GM18907 (cell line): ENCODE measurements around the gene ATPAF1.
"Not testable (repeated sequence)": the region's sequence is repeated elsewhere in the genome, so short reads cannot be mapped to it uniquely, and the experiment has no call there.

Source experiments
- ATAC-seq: cut with Tn5 transposase; IDR thresholded peaks from one replicate; pipeline ENCODE4 v1.9.1; 2021; ENCODE audit warnings: mild to moderate bottlenecking, moderate library complexity; ENCODE audit not compliant: unreplicated experiment

ATPAF1 gene

GRCh38 chr1:46681333-46682034 lies 13.3 kb upstream of the ATPAF1 start:
- ATAC-seq = no peak

DNA sequence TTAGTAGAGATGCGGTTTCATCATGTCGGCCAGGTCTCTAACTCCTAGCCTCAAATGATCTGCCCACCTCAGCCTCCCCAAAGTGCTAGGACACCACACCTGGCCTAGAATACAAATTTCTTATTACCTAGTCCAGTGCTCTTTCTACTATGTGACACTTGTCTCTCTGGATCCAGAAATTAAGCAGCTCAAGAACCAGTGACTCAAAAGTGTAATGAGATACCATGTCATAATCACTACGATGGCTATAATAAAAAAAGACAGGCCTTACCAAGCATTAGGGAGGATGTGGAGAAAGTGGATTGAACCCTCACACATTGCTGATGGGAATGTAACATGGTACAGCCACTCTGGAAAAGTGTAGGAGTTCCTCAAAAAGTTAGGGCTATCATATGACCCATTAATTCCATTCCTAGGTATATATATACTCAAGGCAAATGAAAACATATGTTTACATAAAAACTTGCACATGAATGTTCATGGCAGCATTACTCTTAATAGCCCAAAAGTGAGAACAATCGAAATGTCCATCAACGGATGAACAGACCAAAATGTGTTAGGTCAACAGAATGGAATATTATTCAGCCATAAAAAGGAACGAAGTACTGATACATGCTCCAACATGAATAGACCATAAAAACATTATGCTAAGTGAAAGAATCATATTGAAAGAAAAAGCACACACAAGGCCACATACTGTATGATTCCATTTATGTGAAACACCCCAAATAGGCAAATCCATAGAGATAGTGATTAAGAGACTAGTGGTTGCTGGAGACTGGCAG lies 11.8 kb upstream of the ATPAF1 start:
- no peak for ATAC-seq

- no peak for ATAC-seq
Observed at GRCh38 chr1:46677339-46677738, 9.2 kb upstream of the ATPAF1 start.

- ATAC-seq = no peak
Observed at GRCh38 chr1:46676531-46676930, 8.4 kb upstream of the ATPAF1 start.

- ATAC-seq = peak; percentile 59
Observed at GRCh38 chr1:46675549-46676314, 7.6 kb upstream of the ATPAF1 start.

- ATAC-seq = no peak
Observed at GRCh38 chr1:46673749-46674182, 5.6 kb upstream of the ATPAF1 start.

DNA sequence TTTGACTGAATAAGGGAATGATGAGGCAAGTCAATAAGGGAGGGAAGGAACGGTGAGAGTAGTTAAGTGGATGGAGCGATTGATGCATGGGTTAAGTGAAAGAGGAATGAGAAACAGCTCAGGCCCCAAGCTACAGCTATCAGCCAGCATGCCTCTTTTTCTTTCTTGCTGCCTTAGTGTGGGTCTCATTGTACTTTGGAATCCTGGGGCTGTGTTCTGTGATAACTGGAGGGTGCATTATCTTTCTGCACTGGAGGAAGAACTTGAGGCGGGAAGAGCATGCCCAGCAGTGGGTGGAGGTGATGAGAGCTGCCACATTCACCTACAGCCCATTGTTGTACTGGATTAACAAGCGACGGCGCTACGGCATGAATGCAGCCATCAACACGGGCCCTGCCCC lies 4.5 kb upstream of the ATPAF1 start:
- no peak for ATAC-seq

GRCh38 chr1:46671554-46671953 lies 3.4 kb upstream of the ATPAF1 start, which contains the start of gene TEX38:
TEX38 (plus strand) TSS chr1:46671854; CDS start chr1:46671935, 81 bp downstream.
- ATAC-seq = no peak

GRCh38 chr1:46670134-46670533 lies 2.0 kb upstream of the ATPAF1 start:
- no peak for ATAC-seq

GRCh38 chr1:46665983-46666382 lies 2.2 kb downstream of the ATPAF1 start:
- no peak for ATAC-seq

- not testable (repeated sequence) for ATAC-seq
Observed at GRCh38 chr1:46662919-46663318, 5.2 kb downstream of the ATPAF1 start.

DNA sequence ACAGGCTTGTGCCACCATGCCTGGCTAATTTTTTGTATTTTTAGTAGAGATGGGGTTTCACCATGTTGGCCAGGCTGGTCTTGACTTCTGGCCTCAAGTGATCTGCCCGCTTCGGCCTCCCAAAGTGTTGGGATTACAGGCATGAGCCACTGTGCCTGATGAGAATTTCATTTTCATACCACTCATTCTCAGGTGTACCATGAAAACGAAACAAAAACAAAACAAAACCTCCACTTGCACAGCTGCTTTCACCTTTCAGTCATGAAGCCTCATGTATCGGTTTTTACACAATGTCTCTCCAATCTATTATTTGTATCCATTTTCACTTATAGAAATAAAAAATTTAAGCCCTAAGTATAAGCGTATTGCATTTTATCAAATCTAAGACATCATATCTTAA lies 8.0 kb downstream of the ATPAF1 start:
- peak; percentile 71 for ATAC-seq

DNA sequence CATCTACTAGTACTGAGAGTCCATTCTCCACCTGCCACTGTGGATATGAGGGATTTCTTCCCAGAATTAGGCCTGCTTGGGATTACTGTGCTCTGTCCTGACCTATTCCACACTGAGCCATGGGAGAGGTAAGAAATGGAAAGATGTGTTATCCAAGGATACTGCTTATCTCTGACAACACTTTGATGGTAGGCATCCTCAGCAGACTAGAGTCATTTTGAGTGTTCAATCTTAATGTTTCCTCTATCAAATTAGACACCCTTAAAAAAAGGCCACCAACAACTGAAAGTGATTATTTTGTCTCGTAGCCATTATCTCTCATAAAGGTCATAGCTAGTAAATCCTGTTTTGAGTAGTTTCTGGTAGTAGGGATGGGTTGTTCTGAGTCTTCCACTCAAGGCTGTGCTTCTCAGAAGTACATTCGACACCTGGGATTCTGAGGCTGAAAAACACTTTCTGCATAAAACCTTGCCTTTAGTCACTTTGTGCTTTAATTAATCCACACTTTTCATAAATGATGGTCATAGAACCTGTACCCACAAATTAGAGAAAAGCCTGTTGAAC lies 8.8 kb downstream of the ATPAF1 start:
- ATAC-seq = no peak

- ATAC-seq = no peak
Observed at GRCh38 chr1:46657775-46658174, 10.4 kb downstream of the ATPAF1 start.

DNA sequence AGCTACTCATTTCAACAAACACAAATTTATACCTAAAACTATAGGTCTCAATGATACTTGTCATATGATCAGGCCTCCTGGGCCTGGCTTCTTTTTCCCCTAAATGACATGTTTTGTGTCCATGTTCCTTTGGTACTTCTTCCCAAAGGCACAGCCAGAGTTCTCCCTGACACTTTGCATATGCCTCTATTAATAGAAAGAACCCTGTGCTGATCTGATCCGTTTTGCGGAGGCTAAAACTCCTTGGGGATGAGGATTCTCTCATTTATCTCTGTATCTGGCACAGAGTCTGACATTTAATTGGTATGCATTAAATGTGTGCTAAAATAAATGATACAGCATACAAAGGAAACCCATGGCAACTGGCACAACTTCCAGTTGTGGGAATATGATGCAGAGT lies 11.5 kb downstream of the ATPAF1 start:
- no peak for ATAC-seq

DNA sequence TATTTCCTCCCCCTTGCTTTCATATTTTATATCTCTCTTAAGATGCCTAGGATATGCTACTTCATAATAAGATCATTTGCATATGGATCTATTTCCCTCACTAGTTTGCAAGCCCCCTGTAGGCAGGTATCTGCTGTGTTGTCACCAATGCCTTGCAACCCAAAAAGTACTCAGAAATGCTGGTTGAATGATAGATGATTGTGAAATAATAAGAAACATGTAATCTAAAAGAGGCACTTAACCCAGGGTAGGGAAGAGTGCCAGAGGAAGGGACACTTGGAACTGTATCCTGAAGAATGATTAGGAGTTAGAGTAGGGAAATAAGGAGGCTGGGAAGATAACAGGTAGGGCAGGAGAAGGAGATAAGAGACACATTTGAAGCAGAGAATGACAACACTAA lies 12.3 kb downstream of the ATPAF1 start:
- ATAC-seq = no peak

DNA sequence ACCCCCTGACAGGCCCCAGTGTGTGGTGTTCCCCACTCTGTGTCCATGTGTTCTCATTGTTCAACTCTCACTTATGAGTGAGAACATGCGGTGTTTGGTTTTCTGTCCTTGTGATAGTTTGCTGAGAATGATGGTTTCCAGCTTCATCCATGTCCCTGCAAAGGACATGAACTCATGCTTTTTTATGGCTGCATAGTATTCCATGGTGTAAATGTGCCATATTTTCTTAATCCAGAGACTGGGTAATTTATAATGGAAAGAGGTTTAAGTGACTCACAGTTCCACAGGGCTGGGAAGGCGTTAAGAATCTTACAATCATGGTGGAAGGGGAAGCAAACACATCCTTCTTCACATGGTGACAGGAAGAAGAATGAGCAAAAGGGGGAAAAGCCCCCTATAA lies 13.5 kb downstream of the ATPAF1 start:
- ATAC-seq = not testable (repeated sequence)

- ATAC-seq = no peak
Observed at GRCh38 chr1:46654012-46654411, 14.2 kb downstream of the ATPAF1 start.

GRCh38 chr1:46653405-46653958 lies 14.7 kb downstream of the ATPAF1 start:
- ATAC-seq = no peak

DNA sequence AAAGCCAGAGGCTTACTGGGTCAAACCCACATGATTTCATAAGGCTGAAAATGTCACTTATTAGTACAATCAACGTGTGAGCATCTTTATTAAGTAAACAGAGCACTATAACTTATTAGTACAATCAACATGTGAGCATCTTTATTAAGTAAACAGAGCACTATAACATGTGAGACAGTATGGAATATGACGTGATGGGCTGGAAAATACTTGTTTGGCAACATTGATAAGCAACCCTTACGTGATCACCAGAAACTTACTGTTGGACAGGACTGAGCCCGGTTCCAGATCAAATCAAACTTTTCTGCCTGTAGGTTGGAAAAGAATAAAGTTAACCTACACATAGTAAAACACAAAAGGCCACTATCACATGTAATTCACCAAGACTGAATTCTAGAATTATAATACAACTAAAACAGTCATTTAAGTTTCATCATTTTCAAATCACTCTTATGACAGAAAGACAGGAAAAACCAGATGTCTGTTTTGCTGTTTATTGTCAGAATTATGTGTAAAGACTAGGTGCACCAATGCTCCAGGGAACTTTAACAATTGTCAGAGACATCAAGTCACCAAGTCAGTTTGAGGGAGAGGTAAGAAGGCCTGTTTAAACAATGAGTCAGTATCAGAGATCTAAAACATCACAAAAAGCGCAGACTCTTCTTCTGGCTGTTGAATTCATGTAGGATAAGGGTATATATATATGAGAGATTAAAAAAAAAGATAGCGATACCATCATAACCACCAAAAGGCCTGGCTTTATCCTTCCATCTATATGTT lies 15.7 kb downstream of the ATPAF1 start:
- no peak for ATAC-seq
